Lower leg skin (tissue), 4 donors: ENCODE results near the gene ZIC1. TPM values are rescaled to one million over a fixed set of nuclear protein-coding genes. Genes with fewer than 3 reads are reported as not detected.

Experiments used
- DNase-seq, 2 donors: peaks; one replicate each; pipeline ENCODE4 v3.0.0-alpha.2; 2019; ENCODE audit warnings: low spot score in 2 of 2
- H3K4me3 ChIP-seq: fragments of 200-600 bp; sonication (generic); 2 replicates; pipeline ENCODE4 v1.5.1; 2017; ENCODE audit warnings: mild to moderate bottlenecking, low read depth; ENCODE audit not compliant: poor library complexity, severe bottlenecking
- POLR2A ChIP-seq, 2 donors: fragments of 450-650 bp; IDR thresholded peaks; one replicate each; pipeline ENCODE4 v1.6.1; 2016 to 2017; ENCODE audit warnings: antibody characterized with exemption in 2 of 2, mild to moderate bottlenecking in 1 of 2, moderate library complexity in 1 of 2
- WGBS, 2 donors: methylation state at CpG; one replicate each; pipeline ENCODE4 v1.1.5; 2018; 5-methylcytosine and 5-hydroxymethylcytosine counted together
- intact Hi-C: fragments of 100-400 bp; cut with DNase I; formaldehyde crosslinking; loops from one replicate; pipeline ENCODE4 v1.15.0; 2023; ENCODE audit warnings: low total_unique reads
- total RNA-seq, 4 donors: library from RNA; depleted of rRNA; stranded (reverse); fragments of >200 nt; gene quantifications; one replicate each; pipeline ENCODE4 v1.1.0, GENCODE V29; 2016
- TF ChIP-seq, protein P1 (sequence below), 3 donors: fragments of 450-650 bp; IDR thresholded peaks; one replicate each; pipeline ENCODE4 v1.5.1; 2016; ENCODE audit warnings: antibody characterized with exemption in 3 of 3, mild to moderate bottlenecking in 3 of 3, moderate library complexity in 2 of 3

Gene ZIC1
- total RNA-seq, 4 donors from 2014 or later = 0.30 to 2.9 (median 1.1) TPM

DNA sequence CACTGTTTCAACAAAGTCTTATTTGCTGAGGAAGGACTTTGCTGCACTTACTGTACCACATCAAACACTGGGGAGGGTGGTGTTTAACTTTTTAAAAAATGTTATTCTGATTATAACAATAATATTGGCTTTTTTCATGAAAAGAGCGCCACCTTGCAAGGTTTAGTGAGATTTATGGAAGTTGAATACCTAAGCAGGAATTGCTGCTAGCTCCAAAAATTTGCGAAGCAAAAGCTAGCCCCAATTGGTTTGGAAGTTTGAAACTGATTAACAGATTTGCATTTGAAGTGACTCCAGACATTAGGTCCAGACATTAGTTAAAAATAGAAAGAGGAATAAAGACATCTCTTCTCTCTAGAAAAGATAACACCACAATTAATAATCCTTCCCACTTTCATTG lies 6.7 kb downstream of the ZIC1 start:
- 30 to 41% methylated on average over 2 of the region's 2 CpGs for WGBS, 2 donors
- intact Hi-C loops = no loop called here
- no peak overlapping the region for H3K4me3 ChIP-seq
- no peak for TF ChIP-seq POLR2A (IDR thresholded peaks at IDR 0.05)
- TF ChIP-seq, protein P1, sequence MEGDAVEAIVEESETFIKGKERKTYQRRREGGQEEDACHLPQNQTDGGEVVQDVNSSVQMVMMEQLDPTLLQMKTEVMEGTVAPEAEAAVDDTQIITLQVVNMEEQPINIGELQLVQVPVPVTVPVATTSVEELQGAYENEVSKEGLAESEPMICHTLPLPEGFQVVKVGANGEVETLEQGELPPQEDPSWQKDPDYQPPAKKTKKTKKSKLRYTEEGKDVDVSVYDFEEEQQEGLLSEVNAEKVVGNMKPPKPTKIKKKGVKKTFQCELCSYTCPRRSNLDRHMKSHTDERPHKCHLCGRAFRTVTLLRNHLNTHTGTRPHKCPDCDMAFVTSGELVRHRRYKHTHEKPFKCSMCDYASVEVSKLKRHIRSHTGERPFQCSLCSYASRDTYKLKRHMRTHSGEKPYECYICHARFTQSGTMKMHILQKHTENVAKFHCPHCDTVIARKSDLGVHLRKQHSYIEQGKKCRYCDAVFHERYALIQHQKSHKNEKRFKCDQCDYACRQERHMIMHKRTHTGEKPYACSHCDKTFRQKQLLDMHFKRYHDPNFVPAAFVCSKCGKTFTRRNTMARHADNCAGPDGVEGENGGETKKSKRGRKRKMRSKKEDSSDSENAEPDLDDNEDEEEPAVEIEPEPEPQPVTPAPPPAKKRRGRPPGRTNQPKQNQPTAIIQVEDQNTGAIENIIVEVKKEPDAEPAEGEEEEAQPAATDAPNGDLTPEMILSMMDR (IDR thresholded peaks at IDR 0.05) = no peak
- no peak for DNase-seq

DNA sequence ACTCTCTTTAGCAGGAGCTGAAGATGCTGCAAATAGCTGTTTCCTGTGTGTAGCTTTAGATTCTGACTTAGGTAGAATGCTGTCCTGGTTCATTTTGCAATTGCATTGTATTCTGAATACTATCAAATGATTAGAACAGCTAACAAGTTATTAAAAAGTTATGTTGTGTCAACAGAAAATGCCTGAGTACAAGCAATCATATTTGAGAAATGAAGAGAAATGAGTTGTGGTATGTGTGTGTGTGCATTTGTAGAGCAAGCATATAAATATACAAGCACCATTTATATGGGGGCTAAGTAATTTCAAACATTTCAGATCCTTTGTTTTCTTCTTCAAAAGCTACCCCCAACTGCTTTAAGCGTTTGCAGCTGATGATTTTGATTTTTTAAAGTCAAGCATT lies 7.8 kb downstream of the ZIC1 start:
- no peak for TF ChIP-seq POLR2A (IDR thresholded peaks at IDR 0.05)
- TF ChIP-seq, protein P1 (IDR thresholded peaks at IDR 0.05) = no peak
- 26 to 33% methylated on average over 1 of the region's 1 CpG for whole genome bisulfite sequencing, 2 donors
- intact Hi-C loops = no loop called here
- no peak overlapping the region for H3K4me3 ChIP-seq
- DNase-seq = no peak

DNA sequence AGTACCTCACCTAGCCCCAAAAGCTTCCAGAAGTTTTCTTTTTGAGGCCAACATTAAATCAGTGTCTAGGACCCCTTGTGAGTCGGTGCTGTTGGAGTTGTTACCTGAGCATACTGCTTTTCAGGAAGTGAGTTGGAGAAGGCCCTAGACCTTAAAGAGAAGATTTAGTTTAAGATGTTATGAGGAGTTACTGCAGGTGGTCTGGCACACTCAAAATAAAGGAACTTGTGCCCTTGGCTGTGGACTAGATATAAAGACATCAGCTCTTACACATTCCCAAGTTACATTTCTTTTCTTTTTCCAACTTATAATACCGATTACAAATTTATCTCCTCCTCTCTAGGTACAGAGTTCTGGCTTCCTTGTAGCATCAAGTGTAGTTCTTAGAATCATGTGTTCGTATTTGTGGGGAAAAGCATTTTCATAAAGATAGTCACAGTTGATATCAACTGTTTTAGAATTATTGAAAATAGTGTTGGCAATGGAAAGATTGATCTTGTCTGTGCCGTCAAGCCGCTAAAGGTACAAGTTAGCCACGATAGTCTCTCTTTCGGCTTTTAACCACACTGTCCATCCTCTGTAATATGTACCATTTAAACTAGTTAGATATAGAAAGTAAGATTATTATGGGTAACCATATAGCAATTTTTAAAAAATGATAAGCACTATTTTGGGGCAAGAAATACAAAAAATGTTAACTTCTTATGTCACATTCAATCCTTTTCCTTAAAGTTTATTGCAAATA lies 8.6 kb downstream of the ZIC1 start:
- DNase-seq = no peak
- 61 to 69% methylated on average over 7 of the region's 7 CpGs for WGBS, 2 donors
- TF ChIP-seq, protein P1 (IDR thresholded peaks at IDR 0.05) = no peak
- TF ChIP-seq POLR2A (IDR thresholded peaks at IDR 0.05) = no peak
- intact Hi-C loops = no loop called here
- H3K4me3 ChIP-seq = no peak overlapping the region

DNA sequence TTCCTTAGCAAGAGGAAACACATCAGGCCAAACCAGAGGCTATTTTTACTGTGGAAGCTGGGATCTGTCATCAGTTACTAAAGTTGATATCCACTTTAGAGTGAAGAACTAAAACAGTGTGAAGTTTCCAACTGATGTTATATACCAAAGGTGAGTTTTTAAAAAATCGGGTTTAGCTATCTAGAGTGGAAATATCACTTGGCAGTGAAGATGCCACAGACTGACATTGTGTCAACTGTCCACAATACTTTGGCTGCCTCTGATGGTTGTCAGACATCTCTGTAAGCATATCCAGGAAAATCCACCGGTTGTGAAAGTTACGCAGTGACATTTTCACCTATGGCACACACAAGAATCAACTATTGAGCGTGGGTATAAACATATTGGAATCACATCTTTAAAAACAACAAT lies 9.2 kb downstream of the ZIC1 start:
- no peak overlapping the region for H3K4me3 ChIP-seq
- DNase-seq = no peak
- 43% methylated on average over 4 of the region's 4 CpGs for WGBS, 2 donors
- TF ChIP-seq, protein P1 (IDR thresholded peaks at IDR 0.05) = no peak
- no peak for TF ChIP-seq POLR2A (IDR thresholded peaks at IDR 0.05)
- intact Hi-C loops = no loop called here

DNA sequence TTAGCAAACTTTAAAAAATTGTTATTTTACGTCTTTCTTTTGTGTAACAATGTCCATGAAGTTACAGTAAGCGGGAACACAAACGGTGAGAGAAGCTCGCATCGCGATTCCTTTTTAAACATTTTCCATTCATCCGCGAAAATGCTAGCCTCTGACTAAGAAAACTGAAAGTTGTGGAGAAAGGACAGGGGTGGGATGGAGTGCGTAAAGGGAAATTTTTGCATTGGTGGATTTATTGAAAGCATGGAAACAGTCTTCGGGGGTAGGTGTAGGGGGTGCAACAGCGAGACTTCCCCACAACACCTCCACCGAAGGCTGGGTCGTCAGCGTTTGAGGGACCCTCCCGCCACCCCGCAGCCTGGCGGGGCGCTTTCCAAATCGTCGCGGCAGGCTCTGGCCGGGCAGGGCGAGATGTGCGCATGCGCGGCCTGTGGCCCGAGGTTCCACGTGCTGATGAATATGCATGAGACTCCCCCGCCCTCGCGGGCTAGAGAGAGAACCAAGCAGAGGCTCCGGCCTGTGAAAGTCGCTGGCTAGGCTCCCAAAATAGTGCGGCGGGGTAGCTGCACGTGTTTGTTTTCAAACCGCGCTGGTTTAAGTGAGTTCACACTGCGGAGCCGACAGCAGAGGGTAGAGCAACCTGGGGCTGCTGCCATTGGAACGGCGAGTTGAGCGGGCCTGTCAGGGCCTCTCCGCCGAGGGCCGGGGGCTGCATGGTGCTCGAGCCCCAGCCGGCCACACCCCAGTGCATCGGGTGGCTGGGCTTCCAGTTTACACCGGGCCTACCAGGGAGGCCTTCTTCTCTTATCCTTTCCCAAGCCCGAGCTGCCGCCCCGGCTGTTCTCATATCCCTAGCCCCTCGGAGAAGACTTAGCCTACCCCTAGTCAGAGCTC lies 9.9 kb downstream of the ZIC1 start:
- no peak overlapping the region for H3K4me3 ChIP-seq
- WGBS, 2 donors = 9 to 13% methylated on average over 52 to 54 of the region's 54 CpGs
- intact Hi-C loops = no loop called here
- TF ChIP-seq, protein P1 (IDR thresholded peaks at IDR 0.05) = no peak
- no peak for TF ChIP-seq POLR2A (IDR thresholded peaks at IDR 0.05)
- peak; percentile 66 to 97 for DNase-seq
